HepG2 (cell line): ENCODE measurements around the gene PCTP. TPM values are rescaled to one million over a fixed set of nuclear protein-coding genes. Genes with fewer than 3 reads are reported as not detected.

Source experiments
- ATAD3A ChIP-seq: sonication (generic); formaldehyde crosslinking; IDR thresholded peaks from 2 replicates; pipeline ENCODE4 v1.4.0; 2020; ENCODE audit warnings: missing genetic modification reagents
- BRD4 ChIP-seq: sonication (generic); formaldehyde crosslinking; IDR thresholded peaks from 2 replicates; pipeline ENCODE4 v1.4.0; 2020; ENCODE audit warnings: missing genetic modification reagents
- CAMTA2 ChIP-seq: sonication (generic); formaldehyde crosslinking; IDR thresholded peaks from 2 replicates; pipeline ENCODE4 v1.4.0; 2020; ENCODE audit warnings: mild to moderate bottlenecking, missing genetic modification reagents, borderline replicate concordance
- EZH2 ChIP-seq: conservative IDR thresholded peaks from 2 replicates; pipeline ENCODE4 v1.6.1; 2012; ENCODE audit warnings: mild to moderate bottlenecking, low read depth, low read length, moderate library complexity
- FOXM1 ChIP-seq: sonication (generic); formaldehyde crosslinking; IDR thresholded peaks from 2 replicates; pipeline ENCODE4 v1.5.0; 2020; ENCODE audit warnings: missing genetic modification reagents
- FOXO1 ChIP-seq: sonication (generic); formaldehyde crosslinking; IDR thresholded peaks from 2 replicates; pipeline ENCODE4 v1.4.0; 2020; ENCODE audit warnings: missing genetic modification reagents
- HHEX ChIP-seq: IDR thresholded peaks from 2 replicates; pipeline ENCODE4 v1.6.1; 2016; ENCODE audit warnings: control low read depth
- HNF4A ChIP-seq: sonication (generic); formaldehyde crosslinking; IDR thresholded peaks from 2 replicates; pipeline ENCODE4 v1.4.0; 2020; ENCODE audit warnings: missing genetic modification reagents
- HOXD1 ChIP-seq: sonication (generic); formaldehyde crosslinking; IDR thresholded peaks from 2 replicates; pipeline ENCODE4 v1.5.0; 2020; ENCODE audit warnings: missing genetic modification reagents
- IKZF1 ChIP-seq: fragments of 450-650 bp; IDR thresholded peaks from 2 replicates; pipeline ENCODE4 v1.7.1; 2016
- MTF1 ChIP-seq: sonication (generic); formaldehyde crosslinking; IDR thresholded peaks from 2 replicates; pipeline ENCODE4 v1.5.0; 2020; ENCODE audit warnings: missing genetic modification reagents
- NAIF1 ChIP-seq: sonication (generic); formaldehyde crosslinking; IDR thresholded peaks from 2 replicates; pipeline ENCODE4 v1.5.0; 2020; ENCODE audit warnings: mild to moderate bottlenecking, missing genetic modification reagents, borderline replicate concordance
- NFYB ChIP-seq: sonication (generic); formaldehyde crosslinking; IDR thresholded peaks from 2 replicates; pipeline ENCODE4 v1.4.0; 2020; ENCODE audit warnings: missing genetic modification reagents
- NPAS2 ChIP-seq: sonication (generic); formaldehyde crosslinking; IDR thresholded peaks from 2 replicates; pipeline ENCODE4 v1.8.0; 2022; ENCODE audit warnings: mild to moderate bottlenecking, missing genetic modification reagents, borderline replicate concordance
- NR2F2 ChIP-seq: IDR thresholded peaks from 2 replicates; pipeline ENCODE4 v1.6.1; 2012; ENCODE audit warnings: low read depth, inconsistent platforms, borderline replicate concordance
- PAF1 ChIP-seq: IDR thresholded peaks from 2 replicates; pipeline ENCODE4 v1.6.1; 2016; ENCODE audit warnings: missing genetic modification reagents, missing compliant biosample characterization
- RORA ChIP-seq: sonication (generic); formaldehyde crosslinking; IDR thresholded peaks from 2 replicates; pipeline ENCODE4 v1.5.0; 2020; ENCODE audit warnings: mild to moderate bottlenecking, missing genetic modification reagents, moderate library complexity
- SIX4 ChIP-seq: sonication (generic); formaldehyde crosslinking; IDR thresholded peaks from 2 replicates; pipeline ENCODE4 v1.4.0; 2020; ENCODE audit warnings: missing genetic modification reagents
- SRSF1 ChIP-seq: fragments of 200-400 bp; formaldehyde crosslinking; optimal IDR thresholded peaks from 2 replicates; pipeline ENCODE3; 2017; ENCODE audit warnings: mild to moderate bottlenecking, low read depth, low read length, moderate library complexity
- SRY ChIP-seq: sonication (generic); formaldehyde crosslinking; IDR thresholded peaks from 2 replicates; pipeline ENCODE4 v1.8.0; 2022; ENCODE audit warnings: mild to moderate bottlenecking, missing genetic modification reagents
- ZNF317 ChIP-seq: sonication (generic); formaldehyde crosslinking; IDR thresholded peaks from 2 replicates; pipeline ENCODE4 v1.5.0; 2020; ENCODE audit warnings: mild to moderate bottlenecking, missing genetic modification reagents
- ZNF33B ChIP-seq: sonication (generic); formaldehyde crosslinking; IDR thresholded peaks from 2 replicates; pipeline ENCODE4 v1.5.1; 2020; ENCODE audit warnings: mild to moderate bottlenecking, missing genetic modification reagents
- ZNF605 ChIP-seq: sonication (generic); formaldehyde crosslinking; IDR thresholded peaks from 2 replicates; pipeline ENCODE4 v1.8.0; 2022; ENCODE audit warnings: mild to moderate bottlenecking, missing genetic modification reagents
- ZNF607 ChIP-seq: sonication (generic); formaldehyde crosslinking; IDR thresholded peaks from 2 replicates; pipeline ENCODE4 v1.5.1; 2020; ENCODE audit warnings: missing genetic modification reagents, mild to moderate bottlenecking, borderline replicate concordance
- ZNF614 ChIP-seq: IDR thresholded peaks from 2 replicates; pipeline ENCODE4 v1.6.1; 2018; ENCODE audit warnings: missing biosample characterization, missing genetic modification reagents, inconsistent platforms, borderline replicate concordance
- ZNF652 ChIP-seq: IDR thresholded peaks from 2 replicates; pipeline ENCODE4 v1.6.1; 2016; ENCODE audit warnings: low read depth, borderline replicate concordance
- ZNF879 ChIP-seq: sonication (generic); formaldehyde crosslinking; IDR thresholded peaks from 2 replicates; pipeline ENCODE4 v1.8.1; 2023; ENCODE audit warnings: missing genetic modification reagents
- polyA plus RNA-seq, 8 experiments: library from polyadenylated mRNA; depleted of rRNA in 3 of 8; stranded (reverse) in 7 of 8; unstranded in 1 of 8; fragments of >200 nt; fragmentation: Illumina TruSeq in 4 of 8; extraction: Trizol in 4 of 8; gene quantifications; 2 replicates each; pipeline versions ENCODE4 v1.2.1 to v1.2.3, GENCODE V29; 2011 to 2016; ENCODE audit warnings: low read depth in 4 of 8, missing spikeins in 1 of 8, mixed read lengths in 1 of 8; ENCODE audit not compliant: insufficient read depth in 1 of 8
- total RNA-seq, 5 experiments: library from RNA; depleted of rRNA; stranded (reverse); fragments of >200 nt; fragmentation: Illumina TruSeq; extraction: Trizol; gene quantifications; 2 replicates each; pipeline ENCODE4 v1.2.3, GENCODE V29; 2016; ENCODE audit warnings: low read depth in 1 of 5
- TF ChIP-seq, protein P1 (sequence below): sonication (generic); formaldehyde crosslinking; IDR thresholded peaks from 2 replicates; pipeline ENCODE4 v1.9.0; 2022; ENCODE audit warnings: low read depth, missing genetic modification reagents
- TF ChIP-seq, protein P2 (sequence below): sonication (generic); formaldehyde crosslinking; IDR thresholded peaks from 2 replicates; pipeline ENCODE4 v1.5.0; 2020; ENCODE audit warnings: missing genetic modification reagents
- TF ChIP-seq, protein P3 (sequence below): sonication (generic); formaldehyde crosslinking; IDR thresholded peaks from 2 replicates; pipeline ENCODE4 v1.8.0; 2022; ENCODE audit warnings: missing genetic modification reagents, mild to moderate bottlenecking, borderline replicate concordance

Gene PCTP
- total and polyA plus RNA-seq, 2 of the 13 experiments (the other 11 are each of a cell fraction or from before 2014, with no cell fraction given), result 37.1 to 50.7 TPM

DNA sequence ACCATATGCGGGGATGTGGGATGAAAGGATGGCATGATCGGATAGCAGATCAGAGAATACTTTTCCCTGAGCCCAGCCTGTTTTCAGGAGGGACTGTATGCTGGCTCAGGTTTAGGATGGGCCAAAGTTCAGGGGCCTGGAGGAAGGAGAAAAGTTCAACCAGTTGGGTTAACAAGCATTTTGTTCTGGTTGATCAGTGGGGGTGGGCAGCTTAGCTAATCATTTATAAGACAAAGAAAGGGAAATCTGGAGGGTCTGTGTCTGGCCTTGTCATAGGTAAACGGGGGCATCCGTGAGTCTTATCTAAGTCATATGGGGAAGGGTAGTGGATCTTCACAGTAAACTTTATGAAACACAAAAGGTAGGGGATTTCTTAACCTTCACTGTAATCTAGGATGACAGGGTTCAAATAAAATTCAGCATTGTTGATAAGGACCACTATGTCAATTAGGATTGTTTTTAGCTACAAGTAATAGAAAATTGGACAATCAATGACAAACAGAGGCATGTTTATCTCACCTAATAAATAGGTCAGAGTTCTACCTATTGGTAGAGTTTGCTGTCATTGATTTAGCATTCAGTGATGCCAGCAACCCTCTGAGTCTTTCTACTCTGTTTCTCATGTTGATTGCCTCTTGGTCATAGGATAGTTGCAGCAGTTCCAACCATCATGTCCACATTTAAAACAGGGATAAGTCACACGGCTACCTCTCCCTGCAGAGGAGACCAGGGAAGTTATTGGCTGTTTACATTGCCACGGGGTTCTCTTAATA is 11.4 kb downstream of the PCTP start (continued):
- TF ChIP-seq, protein P1, sequence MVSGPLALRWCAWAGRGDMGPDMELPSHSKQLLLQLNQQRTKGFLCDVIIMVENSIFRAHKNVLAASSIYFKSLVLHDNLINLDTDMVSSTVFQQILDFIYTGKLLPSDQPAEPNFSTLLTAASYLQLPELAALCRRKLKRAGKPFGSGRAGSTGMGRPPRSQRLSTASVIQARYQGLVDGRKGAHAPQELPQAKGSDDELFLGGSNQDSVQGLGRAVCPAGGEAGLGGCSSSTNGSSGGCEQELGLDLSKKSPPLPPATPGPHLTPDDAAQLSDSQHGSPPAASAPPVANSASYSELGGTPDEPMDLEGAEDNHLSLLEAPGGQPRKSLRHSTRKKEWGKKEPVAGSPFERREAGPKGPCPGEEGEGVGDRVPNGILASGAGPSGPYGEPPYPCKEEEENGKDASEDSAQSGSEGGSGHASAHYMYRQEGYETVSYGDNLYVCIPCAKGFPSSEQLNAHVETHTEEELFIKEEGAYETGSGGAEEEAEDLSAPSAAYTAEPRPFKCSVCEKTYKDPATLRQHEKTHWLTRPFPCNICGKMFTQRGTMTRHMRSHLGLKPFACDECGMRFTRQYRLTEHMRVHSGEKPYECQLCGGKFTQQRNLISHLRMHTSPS (CRISPR knock-in tag), result no peak
- TF ChIP-seq ZNF652 (CRISPR knock-in tag) (no peak), BRD4 (CRISPR knock-in tag) (no peak), FOXM1 (no peak), SIX4 (no peak), NPAS2 (no peak), ZNF614 (peak; percentile 100), NR2F2 (peak; percentile 45; the same call in 1 of the 2 replicates), NFYB (no peak), FOXO1 (CRISPR knock-in tag) (no peak), MTF1 (CRISPR knock-in tag) (no peak), SRSF1 (no peak), ZNF607 (CRISPR knock-in tag) (no peak), NAIF1 (CRISPR knock-in tag) (no peak), ATAD3A (CRISPR knock-in tag) (no peak), PAF1 (CRISPR knock-in tag) (no peak), SRY (CRISPR knock-in tag) (no peak), EZH2 (no peak), HHEX (no peak), ZNF605 (CRISPR knock-in tag) (no peak), ZNF317 (0 out of 2 replicates have a peak, but pooled peaks have one; percentile 24), ZNF33B (CRISPR knock-in tag) (no peak), RORA (CRISPR knock-in tag) (no peak), HNF4A (CRISPR knock-in tag) (peak; percentile 93), HOXD1 (CRISPR knock-in tag) (no peak), IKZF1 (no peak), CAMTA2 (CRISPR knock-in tag) (no peak), ZNF879 (no peak)
- TF ChIP-seq, protein P2, sequence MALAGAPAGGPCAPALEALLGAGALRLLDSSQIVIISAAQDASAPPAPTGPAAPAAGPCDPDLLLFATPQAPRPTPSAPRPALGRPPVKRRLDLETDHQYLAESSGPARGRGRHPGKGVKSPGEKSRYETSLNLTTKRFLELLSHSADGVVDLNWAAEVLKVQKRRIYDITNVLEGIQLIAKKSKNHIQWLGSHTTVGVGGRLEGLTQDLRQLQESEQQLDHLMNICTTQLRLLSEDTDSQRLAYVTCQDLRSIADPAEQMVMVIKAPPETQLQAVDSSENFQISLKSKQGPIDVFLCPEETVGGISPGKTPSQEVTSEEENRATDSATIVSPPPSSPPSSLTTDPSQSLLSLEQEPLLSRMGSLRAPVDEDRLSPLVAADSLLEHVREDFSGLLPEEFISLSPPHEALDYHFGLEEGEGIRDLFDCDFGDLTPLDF (CRISPR knock-in tag), result no peak
- TF ChIP-seq, protein P3, sequence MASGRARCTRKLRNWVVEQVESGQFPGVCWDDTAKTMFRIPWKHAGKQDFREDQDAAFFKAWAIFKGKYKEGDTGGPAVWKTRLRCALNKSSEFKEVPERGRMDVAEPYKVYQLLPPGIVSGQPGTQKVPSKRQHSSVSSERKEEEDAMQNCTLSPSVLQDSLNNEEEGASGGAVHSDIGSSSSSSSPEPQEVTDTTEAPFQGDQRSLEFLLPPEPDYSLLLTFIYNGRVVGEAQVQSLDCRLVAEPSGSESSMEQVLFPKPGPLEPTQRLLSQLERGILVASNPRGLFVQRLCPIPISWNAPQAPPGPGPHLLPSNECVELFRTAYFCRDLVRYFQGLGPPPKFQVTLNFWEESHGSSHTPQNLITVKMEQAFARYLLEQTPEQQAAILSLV (CRISPR knock-in tag), result no peak
